ENCODE measurements around the gene SNCG.
"Not testable (repeated sequence)": the region's sequence is repeated elsewhere in the genome, so short reads cannot be mapped to it uniquely, and the experiment has no call there.

SNCG gene

DNA sequence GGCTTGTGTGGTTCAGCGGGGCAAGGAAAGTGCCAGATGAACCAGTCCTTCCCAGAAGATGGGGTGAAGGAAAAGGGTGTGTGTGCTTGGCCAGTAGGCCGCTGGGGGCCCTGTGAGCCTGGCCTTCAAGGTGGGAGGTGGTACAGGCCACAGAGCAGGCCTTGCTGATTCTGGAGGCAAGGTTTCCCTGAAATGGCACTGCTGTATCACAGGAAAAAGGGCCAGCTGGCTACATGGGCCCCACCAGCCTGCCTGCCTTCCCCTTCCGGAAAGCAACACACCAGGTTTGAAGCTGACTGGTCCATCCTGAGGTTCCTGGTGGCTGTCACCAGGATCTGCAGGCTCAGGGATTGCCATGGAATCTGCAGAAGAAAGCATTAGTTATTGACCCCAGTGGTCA lies 13.5 kb upstream of the SNCG start:
- in situ Hi-C loops (cut with MboI; ENCODE audit: low sequenced_read_pairs), result no loop called here

DNA sequence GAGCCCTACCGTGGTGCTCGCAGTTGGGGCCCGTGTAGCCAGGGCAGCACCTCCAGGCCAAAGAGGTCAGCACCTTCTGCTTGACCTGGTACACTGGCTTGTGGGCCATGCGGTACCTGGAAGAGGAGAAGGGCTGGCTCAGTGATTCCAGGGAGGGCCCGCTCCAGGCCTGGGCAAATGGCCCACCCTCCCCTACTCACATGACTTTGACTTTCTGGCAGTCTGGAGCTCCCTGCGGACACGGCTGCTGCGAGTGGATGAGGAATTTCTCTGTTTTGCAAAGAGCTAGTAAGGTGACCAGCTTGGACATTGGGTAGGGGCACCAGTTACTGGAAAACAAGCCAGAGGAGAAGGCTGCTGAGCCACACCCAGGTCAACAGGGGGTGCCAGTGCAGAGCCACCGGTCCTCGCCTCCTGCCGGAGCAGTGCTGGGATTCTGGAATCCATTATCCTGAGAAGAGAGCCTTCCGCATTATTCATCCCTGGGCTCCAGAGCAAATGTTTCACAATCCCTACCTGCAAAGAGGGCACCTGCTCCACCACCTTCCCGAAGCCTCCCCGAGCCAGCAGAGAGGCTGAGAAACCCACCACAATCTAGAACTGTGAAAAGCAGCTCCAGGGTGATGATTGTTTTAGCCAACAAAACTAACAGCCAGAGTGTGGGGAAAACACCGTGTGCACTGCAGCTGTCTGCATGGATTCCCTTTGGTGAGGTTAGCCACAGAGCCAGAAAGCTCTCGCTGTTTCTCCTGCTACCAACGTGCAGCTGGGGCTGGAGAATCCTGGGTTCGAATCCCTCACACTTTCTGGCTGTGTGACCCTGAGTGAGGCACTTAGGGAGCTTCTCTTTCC lies 12.8 kb upstream of the SNCG start:
- in situ Hi-C loops (cut with MboI; ENCODE audit: low sequenced_read_pairs), result no loop called here

DNA sequence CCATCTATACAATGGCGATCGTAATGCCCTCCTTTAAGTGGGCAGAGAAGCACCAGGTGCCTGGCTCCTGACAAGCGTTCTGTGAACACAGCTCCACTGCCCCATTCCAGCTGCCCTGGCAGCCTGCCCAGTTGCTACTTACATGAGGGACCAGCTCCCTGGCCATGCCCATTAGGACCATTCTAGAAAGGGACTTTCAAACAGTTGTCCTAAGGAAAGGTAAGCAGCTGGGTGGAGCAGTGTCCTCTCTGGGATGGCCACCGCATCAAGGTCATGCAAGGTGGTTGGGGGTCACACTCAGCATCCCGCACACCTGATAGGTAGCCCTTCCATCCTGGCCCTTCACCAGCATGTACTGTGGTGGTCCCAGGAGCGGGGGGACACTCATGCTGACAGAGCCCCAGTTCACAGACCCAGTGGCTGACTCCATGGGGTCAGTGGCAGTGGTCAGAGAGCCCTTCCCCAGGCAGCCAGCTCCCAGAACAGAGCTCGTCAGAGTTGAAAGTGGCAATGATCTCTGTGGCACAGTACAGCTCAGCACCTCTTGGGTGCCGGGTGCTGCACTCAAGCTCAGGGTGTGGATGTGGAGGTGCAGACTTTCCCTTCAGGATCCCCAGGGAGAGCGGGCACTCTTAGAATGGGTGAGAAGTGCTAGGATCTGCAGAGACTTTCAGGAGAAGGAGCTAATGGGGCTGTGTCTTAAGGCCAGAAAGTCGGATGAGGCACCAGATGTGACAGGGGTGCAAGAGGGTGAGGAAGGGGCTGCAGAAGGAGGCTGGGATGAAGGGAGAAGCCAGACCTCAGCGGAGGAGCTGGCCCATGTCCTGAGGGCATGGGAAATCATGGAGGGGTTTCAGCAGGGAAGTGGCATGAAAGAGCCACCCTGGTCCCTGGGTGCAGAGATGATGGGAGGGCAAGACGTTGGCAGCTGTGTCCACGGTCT lies 11.9 kb upstream of the SNCG start:
- in situ Hi-C loops (cut with MboI; ENCODE audit: low sequenced_read_pairs), result no loop called here

DNA sequence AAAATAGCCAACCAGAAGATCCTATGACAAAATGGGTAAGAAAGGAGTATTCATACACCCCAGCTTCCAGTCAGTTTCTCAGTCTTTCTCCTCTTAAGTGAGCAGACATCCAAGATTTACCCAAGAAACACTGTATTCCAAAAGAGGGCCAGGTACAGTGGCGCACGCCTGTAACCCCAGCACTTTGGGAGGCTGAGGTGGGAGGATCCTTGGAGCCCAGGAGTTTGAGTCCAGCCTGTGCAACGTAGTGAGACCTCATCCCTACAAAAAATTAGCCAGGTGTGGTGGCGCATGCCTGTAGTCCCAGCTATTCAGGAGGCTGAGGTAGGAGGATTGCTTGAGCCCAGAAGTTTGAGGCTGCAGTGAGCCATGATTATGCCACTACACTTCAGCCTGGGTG lies 10.6 kb upstream of the SNCG start:
- in situ Hi-C loops (cut with MboI; ENCODE audit: low sequenced_read_pairs), result not testable (repeated sequence)

DNA sequence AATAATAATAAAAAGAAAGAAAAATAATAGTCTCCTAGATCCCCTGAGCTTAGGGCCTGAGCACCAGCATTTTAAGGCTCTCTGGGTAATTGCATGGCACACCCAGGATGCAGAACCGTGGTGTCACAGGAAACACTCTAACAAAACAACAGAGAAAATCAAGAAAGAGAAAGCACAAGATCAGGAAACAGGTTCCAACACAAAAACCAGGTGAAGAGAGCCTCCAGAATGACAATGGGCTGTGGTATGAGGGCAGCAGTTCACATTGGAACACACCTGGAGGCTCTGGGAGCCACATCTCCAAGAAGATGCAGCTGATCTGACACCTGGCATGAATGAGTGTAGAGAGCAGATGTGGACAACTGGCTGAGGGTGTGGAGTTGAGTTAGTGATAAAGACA lies 8.1 kb upstream of the SNCG start:
- in situ Hi-C loops (cut with MboI; ENCODE audit: low sequenced_read_pairs), result no loop called here

DNA sequence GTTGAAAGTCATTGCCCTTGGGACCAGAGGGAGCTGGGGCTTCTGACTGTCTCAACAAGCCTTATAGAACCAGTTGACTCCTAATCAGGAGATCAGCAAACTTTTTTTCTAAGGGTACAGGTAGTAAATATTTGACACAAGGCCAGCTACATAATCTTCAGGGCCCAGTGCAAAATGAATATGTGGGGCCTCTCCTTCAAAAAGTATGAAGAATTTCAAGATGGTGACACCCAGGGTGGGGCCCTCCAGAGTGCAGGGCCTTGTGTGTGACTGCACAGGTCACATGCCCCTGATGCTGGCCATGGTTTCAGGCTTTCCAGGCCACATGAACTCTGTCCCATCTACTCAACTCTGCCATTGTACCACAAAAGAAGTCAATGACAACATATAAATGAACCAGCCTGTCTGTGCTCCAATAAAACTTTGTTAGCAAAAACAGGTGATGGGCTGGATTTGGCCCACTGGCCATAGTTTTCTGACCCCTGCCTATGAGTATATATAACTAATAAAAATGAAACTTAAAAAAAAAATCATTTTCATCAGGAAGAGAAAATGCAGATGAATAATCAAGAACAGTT lies 7.1 kb upstream of the SNCG start:
- in situ Hi-C loops (cut with MboI; ENCODE audit: low sequenced_read_pairs), result no loop called here

DNA sequence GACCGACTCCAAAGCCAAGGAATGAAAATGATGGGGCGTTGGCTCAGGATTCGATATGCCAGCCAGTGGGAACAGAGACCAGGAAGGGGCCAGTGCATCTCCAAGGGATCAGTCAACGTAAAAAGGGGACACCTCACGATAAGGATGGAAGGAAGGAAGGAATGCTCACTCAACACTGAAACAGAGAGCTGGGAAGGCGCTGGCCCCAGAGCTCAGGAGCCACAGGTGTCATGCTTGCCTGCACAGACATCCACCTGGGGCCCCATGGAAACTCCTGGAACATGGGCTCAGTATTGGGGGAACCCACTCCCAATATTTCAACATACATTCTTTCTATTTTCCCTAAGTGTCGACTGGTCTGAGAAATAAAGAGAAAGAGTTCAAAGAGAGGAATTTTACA lies 6.3 kb upstream of the SNCG start:
- in situ Hi-C loops (cut with MboI; ENCODE audit: low sequenced_read_pairs), result no loop called here

DNA sequence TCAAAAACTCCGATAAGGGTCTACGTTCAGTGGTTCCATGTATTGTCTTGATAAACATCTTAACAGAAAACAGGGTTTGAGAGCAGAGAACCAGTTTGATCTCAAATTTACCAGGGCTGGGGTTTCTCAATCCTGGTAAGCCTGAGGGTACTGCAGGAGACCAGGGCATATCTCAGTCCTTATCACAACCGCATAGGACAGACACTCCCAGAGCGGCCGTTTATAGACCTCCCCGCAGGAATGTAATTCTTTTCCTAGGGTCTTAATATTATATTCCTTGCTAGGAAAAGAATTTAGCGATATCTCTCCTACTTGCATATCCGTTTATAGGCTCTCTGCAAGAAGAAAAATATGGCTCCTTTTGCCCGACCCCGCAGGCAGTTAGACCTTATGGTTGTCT lies 5.7 kb upstream of the SNCG start:
- in situ Hi-C loops (cut with MboI; ENCODE audit: low sequenced_read_pairs), result not testable (repeated sequence)

DNA sequence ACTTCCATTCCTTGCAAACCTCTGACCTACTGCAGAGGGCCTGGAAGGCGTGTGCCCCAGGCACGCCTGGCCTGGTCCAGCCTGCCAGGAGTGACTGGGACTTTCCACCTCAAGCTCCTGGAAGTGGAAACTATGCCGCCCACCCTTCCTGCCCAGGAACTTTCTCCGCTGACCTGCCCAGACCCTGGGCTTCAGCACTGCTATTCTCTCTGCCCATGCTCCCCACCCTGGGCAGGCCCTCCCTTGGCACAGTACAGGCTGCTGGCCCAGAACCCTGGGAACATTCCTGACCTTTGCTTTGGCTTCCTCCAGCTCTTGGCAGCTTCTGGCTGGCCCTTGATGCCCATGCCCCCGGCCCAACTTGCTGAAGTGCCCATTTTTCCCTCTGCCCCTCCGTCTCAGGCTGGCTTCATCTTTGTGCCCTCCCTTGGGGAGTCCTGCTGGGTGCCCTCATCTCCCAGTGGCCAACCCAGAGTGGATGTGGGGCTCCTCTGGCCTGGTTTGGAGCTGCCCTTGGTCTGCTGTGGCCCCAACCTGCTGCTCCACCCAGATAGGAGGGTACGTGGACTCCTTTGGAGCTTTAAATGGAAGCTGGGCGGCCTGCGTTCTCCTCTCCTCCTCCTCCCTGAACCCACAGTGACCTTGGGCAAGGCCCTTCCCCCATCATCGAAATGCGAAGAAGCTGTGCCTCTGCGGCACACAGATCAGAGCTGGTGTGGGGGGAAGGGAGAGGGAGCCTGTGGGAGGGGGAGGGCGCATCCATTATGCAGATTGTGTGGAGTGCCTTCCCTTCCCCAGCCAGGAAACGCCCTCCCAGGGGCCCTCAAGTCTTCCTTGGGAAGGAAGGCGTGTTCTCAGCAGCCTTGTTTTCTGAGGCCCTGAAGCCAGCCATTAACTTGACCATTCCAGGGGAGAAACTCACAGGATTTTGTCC lies 4.4 kb upstream of the SNCG start:
- in situ Hi-C loops (cut with MboI; ENCODE audit: low sequenced_read_pairs), result no loop called here

DNA sequence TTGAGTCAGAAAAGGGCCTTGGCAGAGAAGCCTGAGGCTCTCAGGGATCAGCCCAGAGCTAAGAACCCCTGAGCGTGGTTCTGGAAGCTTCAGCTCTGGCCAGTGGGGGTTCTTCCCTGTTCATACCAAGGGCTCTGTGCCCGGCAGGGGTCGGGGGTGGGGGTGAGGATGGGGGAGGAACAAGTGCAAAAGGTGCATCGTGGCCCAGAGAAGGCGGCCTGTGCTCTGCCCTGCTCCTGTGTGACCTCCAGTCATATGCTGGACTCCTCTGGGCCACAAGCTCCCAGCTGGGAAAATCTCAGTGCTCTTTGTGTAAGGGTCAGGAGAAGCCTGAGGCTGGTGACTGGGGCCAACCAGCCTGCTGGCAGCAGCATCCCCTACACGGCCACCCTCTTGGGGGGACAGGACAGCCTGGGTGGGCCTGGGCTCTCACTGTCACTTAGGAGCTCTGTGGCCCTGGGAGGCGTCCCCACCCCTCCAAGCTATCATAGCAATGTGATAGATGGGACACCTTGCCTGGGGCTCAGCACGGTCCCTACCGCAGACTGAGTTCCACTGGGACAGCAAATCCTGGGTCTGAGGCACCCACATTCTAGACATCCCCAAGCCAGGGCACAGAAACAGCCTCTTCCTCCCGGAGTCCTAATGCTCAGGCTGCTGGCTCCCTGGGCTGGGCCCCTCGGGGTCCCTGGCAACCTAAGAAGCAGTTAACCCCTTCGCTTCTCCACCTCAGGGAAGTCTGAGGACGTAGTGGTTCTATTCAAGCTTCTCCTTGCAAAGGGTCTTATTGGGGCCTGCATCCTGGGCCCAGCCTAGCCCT lies 3.5 kb upstream of the SNCG start:
- in situ Hi-C loops (cut with MboI; ENCODE audit: low sequenced_read_pairs), result no loop called here

DNA sequence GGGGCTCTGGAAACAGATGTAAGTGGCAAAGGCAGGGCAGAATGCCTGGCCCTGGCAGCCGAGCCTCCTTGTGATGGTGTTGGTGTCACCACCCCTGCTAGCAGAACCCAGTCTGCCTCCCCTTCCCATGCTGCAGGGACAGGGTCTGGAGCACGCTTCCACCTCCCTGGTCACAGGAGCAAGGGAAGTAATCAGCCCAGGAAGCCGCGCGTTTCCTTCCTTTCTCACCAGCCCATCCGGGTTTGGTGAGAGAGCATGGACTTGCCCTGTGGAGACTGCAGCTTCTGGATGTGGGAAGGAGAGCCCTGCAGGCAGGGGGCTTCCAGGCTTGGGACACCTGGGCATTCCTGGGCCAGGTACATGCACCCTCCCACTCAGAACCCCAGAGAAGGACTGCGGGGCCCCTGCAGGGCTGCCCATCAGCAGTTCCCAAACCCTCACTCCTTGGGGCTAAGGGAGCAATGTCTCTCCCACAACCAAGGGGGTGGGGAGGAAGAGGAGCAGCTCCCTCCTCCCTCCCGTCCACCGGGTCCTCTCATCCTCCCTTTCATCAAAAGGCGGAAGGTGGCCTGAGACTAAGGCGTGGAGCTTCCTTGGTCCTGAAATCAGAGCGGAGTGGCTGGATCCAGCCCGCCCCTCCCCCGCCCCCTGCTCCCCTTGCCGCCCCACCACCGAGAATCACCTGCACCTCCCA lies 2.8 kb upstream of the SNCG start:
- in situ Hi-C loops (cut with MboI; ENCODE audit: low sequenced_read_pairs), result no loop called here

DNA sequence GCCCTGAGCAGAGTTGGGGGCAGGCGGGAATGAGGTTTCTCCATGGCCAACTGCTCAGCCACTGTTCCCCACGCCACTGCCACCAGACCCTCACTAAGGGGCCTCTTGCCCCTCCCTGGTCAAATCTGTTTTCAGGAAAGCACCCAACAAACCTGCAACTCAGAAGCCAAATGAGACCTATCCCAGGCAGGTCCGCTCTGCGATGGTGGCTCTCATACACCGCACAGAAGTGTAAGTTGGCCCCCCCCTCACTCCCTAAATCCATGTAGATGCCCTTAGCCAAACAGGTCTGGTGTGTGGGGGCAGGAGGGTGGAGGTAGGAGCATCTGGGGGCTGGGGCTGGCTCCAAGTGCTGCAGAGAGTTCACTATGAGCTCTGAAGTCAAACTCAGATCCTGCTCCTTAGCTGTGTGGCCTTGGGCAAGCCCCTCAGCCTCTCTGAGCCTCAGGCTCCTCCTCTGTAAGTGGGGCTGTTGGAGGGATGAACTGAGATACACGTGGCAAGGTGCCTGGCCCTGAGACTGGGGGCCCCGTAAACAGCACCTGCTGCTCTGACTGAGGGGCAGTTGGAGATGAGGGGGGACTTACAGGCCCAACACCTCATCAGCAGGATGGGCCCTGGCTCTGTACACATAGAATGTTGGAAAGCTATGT lies 2.1 kb upstream of the SNCG start:
- in situ Hi-C loops (cut with MboI; ENCODE audit: low sequenced_read_pairs), result no loop called here

DNA sequence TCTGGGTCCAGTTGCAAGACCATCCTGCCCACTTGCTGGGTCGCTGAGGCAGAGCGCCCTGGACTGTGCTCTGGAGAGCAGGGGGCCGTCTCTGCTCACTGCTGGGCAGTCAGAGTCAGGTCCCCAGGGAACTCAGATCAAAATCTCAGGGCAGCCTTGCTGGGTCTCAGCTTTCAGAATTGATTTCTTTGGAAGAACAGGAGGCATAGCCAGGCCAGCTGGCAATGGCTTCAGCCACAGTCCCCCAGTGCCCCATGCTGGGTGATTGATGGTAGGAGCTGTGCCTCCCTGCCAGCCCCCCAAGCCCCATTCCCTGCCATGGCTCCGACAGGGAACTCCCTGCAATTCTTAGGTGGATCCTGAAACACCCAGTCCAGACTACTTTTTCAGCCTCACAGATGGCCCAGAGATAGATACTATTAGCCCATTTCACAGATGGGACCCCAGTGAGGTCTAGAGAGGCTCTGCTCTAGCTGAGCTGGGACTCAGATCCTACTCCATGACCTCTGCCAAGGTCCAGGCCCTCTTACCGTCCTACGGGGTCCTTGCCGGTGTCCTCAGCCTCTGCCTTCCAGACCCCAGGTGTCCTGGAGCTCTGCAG lies 1.5 kb upstream of the SNCG start:
- in situ Hi-C loops (cut with MboI; ENCODE audit: low sequenced_read_pairs), result no loop called here

DNA sequence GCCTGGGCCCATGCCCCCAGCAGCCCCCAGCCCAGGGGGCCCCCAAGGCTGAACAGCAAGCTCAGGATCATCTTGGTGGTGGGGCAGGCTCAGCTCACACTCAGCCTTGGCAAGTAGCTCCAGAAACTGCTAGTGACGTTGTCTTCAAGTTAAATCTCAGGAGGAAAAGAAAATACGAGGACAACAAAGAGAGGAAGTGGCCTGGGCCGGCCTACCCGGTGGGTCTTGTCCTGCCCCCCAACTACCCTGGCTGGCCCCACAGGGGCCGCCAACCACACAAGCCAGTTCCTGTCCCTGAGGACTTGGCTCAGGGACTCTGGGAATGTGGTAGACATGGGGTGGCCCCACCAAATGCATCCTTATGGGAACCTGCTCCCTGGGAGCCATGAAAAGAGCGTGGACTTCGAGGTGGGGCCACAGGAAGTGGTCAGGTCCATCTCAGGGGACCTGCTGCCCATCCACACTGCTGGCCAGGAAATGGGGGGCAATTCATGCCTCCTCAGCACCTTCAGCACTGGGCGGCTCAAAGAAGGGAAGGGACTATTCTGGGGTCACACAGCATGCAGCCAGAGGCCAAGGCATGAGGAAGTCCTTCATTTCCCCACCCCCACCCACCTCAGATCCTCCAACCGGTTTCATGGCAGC lies 806 bp upstream of the SNCG start, which contains the start of gene MMRN2:
MMRN2 (minus strand) TSS at position 145 of the 645 bp plus-strand sequence; CDS start at position 71, 74 bp downstream.
- in situ Hi-C loops (cut with MboI; ENCODE audit: low sequenced_read_pairs), result no loop called here

DNA sequence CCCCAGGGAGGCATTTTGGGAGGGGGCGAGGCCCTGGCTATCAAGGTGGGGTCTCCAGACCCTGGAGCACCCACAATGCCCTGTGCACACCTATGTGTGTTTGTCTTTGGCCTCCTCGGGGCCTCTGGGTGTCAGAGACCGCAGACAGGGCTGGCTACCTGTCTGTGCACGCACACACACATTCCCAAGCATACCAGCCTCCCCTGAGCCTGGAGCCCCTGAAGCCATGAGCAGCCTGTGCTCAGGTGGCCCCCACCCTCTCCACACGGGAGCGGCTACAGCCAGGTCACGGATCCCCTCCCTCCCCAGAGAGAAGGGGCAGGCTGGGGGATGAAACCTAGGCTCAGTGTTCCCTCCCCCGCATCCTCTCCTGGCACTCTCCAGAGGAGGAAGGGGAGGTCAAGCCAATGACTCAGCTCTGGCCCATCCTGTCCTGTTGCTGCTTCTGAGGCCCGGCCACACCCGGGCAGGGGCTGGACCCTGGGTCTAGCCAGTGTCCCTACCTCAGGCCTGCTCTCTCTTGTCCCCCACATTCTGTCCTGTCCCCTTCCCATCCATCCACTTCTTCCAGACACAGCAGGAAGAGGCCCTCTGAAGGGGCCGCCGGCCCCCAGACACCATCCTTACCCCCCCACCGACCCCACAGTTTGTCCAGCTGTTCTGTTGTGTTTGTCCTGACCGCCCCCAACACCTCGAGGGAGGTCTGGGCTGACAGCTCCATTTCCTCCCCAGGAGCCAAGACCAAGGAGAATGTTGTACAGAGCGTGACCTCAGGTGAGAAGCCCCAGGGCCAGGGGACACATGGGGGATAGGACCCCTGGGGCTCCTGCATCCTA lies 720 bp downstream of the SNCG start:
- in situ Hi-C loops (cut with MboI; ENCODE audit: low sequenced_read_pairs), result no loop called here

DNA sequence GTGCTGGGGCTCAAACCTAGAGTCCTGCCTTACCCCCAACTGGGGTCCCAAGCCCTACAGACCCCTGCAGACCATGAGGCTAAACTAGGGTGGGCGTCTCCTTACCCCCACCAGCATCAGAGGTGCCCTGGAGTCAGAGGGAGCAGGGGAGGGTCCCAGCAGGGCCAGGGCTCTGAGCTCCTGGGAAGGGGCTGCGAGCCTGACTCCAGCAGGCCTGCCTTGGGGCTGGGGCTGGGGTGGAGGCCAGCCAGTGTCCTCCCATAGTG lies 1.3 kb downstream of the SNCG start:
- in situ Hi-C loops (cut with MboI; ENCODE audit: low sequenced_read_pairs), result no loop called here
